ENCODE data around the gene CREB3.

- TF ChIP-seq, protein P1, sequence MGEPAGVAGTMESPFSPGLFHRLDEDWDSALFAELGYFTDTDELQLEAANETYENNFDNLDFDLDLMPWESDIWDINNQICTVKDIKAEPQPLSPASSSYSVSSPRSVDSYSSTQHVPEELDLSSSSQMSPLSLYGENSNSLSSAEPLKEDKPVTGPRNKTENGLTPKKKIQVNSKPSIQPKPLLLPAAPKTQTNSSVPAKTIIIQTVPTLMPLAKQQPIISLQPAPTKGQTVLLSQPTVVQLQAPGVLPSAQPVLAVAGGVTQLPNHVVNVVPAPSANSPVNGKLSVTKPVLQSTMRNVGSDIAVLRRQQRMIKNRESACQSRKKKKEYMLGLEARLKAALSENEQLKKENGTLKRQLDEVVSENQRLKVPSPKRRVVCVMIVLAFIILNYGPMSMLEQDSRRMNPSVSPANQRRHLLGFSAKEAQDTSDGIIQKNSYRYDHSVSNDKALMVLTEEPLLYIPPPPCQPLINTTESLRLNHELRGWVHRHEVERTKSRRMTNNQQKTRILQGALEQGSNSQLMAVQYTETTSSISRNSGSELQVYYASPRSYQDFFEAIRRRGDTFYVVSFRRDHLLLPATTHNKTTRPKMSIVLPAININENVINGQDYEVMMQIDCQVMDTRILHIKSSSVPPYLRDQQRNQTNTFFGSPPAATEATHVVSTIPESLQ (CRISPR knock-in tag; IDR thresholded peaks at IDR 0.05) = no peak
- TF ChIP-seq POLR2AphosphoS5 (IDR thresholded peaks at IDR 0.05; ENCODE audit: control insufficient read depth, insufficient read depth, low read depth, low read length) (no peak), CTCF (IDR thresholded peaks at IDR 0.05 in 2 of 3, conservative IDR thresholded peaks at IDR 0.05 in 1 of 3; ENCODE audit: insufficient read depth in 2 of 3, low read depth in 1 of 3, low read length in 3 of 3) (no peak), SP1 (CRISPR knock-in tag; IDR thresholded peaks at IDR 0.05) (no peak), ZNF589 (CRISPR knock-in tag; IDR thresholded peaks at IDR 0.05; ENCODE audit: low read depth) (no peak), USF2 (CRISPR knock-in tag; IDR thresholded peaks at IDR 0.05) (no peak), IRF2 (CRISPR knock-in tag; IDR thresholded peaks at IDR 0.05) (no peak), CREM (IDR thresholded peaks at IDR 0.05; ENCODE audit: low read depth) (no peak), POLR2A (conservative IDR thresholded peaks at IDR 0.05) (no peak)
- TF ChIP-seq, protein P2, sequence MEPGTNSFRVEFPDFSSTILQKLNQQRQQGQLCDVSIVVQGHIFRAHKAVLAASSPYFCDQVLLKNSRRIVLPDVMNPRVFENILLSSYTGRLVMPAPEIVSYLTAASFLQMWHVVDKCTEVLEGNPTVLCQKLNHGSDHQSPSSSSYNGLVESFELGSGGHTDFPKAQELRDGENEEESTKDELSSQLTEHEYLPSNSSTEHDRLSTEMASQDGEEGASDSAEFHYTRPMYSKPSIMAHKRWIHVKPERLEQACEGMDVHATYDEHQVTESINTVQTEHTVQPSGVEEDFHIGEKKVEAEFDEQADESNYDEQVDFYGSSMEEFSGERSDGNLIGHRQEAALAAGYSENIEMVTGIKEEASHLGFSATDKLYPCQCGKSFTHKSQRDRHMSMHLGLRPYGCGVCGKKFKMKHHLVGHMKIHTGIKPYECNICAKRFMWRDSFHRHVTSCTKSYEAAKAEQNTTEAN (CRISPR knock-in tag; IDR thresholded peaks at IDR 0.05) = no peak
- TF ChIP-seq, protein P3, sequence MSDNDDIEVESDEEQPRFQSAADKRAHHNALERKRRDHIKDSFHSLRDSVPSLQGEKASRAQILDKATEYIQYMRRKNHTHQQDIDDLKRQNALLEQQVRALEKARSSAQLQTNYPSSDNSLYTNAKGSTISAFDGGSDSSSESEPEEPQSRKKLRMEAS (CRISPR knock-in tag; IDR thresholded peaks at IDR 0.05) = no peak
Observed at GRCh38 chr9:35753466-35753865, 21.0 kb downstream of the CREB3 start.
